Stomach (tissue), 9 donors: ENCODE data around the gene PTPRD. TPM values are rescaled to one million over a fixed set of nuclear protein-coding genes. Genes with fewer than 3 reads are reported as not detected.
"Not testable (repeated sequence)": the region's sequence is repeated elsewhere in the genome, so short reads cannot be mapped to it uniquely, and the experiment has no call there.

Experiments
- DNase-seq, 2 donors: peaks; one replicate each; pipeline versions ENCODE4 v3.0.0 to v3.0.0-alpha.2; 2013 to 2019
- H3K27ac ChIP-seq, 5 donors: fragments of 200-600 bp in 4 of 5; sonication (generic) in 4 of 5; one replicate each; pipeline ENCODE4 v1.5.1; 2013 to 2019; ENCODE audit warnings: mild to moderate bottlenecking in 1 of 5, moderate library complexity in 1 of 5
- H3K27me3 ChIP-seq, 3 donors: fragments of 200-600 bp; sonication (generic); one replicate each; pipeline ENCODE4 v1.5.1; 2017 to 2019; ENCODE audit warnings: mixed run types in 1 of 3
- H3K36me3 ChIP-seq, 4 donors: fragments of 200-600 bp; sonication (generic); 1 replicate in 3 of 4; 2 replicates in 1 of 4; pipeline ENCODE4 v1.5.1; 2016 to 2019
- H3K4me1 ChIP-seq, 4 donors: fragments of 200-600 bp; sonication (generic); one replicate each; pipeline ENCODE4 v1.5.1; 2016 to 2019
- H3K4me3 ChIP-seq, 4 donors: fragments of 200-600 bp; sonication (generic) in 3 of 4; one replicate each; pipeline ENCODE4 v1.5.1; 2016 to 2019; ENCODE audit warnings: mild to moderate bottlenecking in 1 of 4
- H3K9me3 ChIP-seq, 4 donors: fragments of 200-600 bp; sonication (generic); one replicate each; pipeline ENCODE4 v1.5.1; 2016 to 2019
- CTCF ChIP-seq, 7 experiments: fragments of 450-650 bp in 4 of 7; fragments of 200-600 bp in 3 of 7; sonication (generic) in 3 of 7; IDR thresholded peaks; one replicate each; pipeline ENCODE4 v1.5.1; 2016 to 2019; ENCODE audit warnings: antibody characterized with exemption in 7 of 7, control low read depth in 2 of 7, mild to moderate bottlenecking in 1 of 7
- EP300 ChIP-seq: sonication (generic); formaldehyde crosslinking; IDR thresholded peaks from one replicate; pipeline ENCODE4 v1.6.1; 2017; ENCODE audit warnings: antibody characterized with exemption
- POLR2A ChIP-seq, 4 donors: fragments of 450-650 bp; IDR thresholded peaks; one replicate each; pipeline ENCODE4 v1.6.1; 2016; ENCODE audit warnings: antibody characterized with exemption in 4 of 4, control low read depth in 2 of 4, mild to moderate bottlenecking in 1 of 4, moderate library complexity in 1 of 4
- POLR2AphosphoS5 ChIP-seq, 3 donors: sonication (generic); formaldehyde crosslinking; IDR thresholded peaks; one replicate each; pipeline ENCODE4 v1.6.1; 2016; ENCODE audit warnings: antibody characterized with exemption in 3 of 3
- WGBS, 5 donors: extraction: QIAGEN DNeasy Blood & Tissue Kit in 3 of 5; methylation state at CpG; one replicate each; pipeline versions ENCODE4 v1.1.5 to v1.1.7; 2013 to 2018; 5-methylcytosine and 5-hydroxymethylcytosine counted together
- intact Hi-C: fragments of 100-400 bp; cut with DNase I; formaldehyde crosslinking; loops from one replicate; pipeline ENCODE4 v1.15.1; 2023; ENCODE audit warnings: low total_unique reads
- polyA plus RNA-seq, 3 donors: library from polyadenylated mRNA; stranded (reverse); fragments of 200-250 nt; gene quantifications; one replicate each; pipeline ENCODE4 v1.2.3, GENCODE V29; 2013
- total RNA-seq, 5 donors: library from RNA; depleted of rRNA; stranded (reverse); fragments of >200 nt; gene quantifications; one replicate each; pipeline versions ENCODE4 v1.1.0 to v1.2.3, GENCODE V29; 2014 to 2016
- donor health status: healthy with polysubstance abuse.
- donor health status: Bipolar disorder and iron deficiency.
- donor health status: healthy.

The PTPRD gene
- total and polyA plus RNA-seq, 8 donors = 0.12 to 53.1 (median 1.2) TPM

- no peak overlapping the region for H3K4me3 ChIP-seq
- intact Hi-C loops = no loop called here
Observed at GRCh38 chr9:10512144-10512543, 100.7 kb downstream of the PTPRD start.

GRCh38 chr9:10488937-10489336, 123.9 kb downstream of the PTPRD start:
- intact Hi-C loops = no loop called here
- Histone ChIP-seq H3K36me3 (no peaks in the 10 kb centered on the region), H3K4me1 (no peaks in the 10 kb centered on the region), H3K9me3 (peaks cover 0 to 8% (median 3%) of the 10 kb centered on the region in 4 donors), H3K27me3 (no peaks in the 10 kb centered on the region), H3K4me3 (no peak overlapping the region), H3K27ac (no peak overlapping the region)
- TF ChIP-seq CTCF (IDR thresholded peaks at IDR 0.05) (no peak), EP300 (no peak), POLR2A (IDR thresholded peaks at IDR 0.05) (no peak), POLR2AphosphoS5 (IDR thresholded peaks at IDR 0.05) (no peak)
- WGBS, 5 donors = 73 to 88% (median 85%) methylated on average over 3 to 4 of the region's 4 CpGs
- DNase-seq = no peak

More at GRCh38 chr9:10512144-10512543, 100.7 kb downstream of the PTPRD start:
- DNase-seq = no peak
- no peaks in the 10 kb centered on the region for H3K4me1 ChIP-seq
- H3K36me3 ChIP-seq = no peaks in the 10 kb centered on the region
- WGBS, 5 donors = 72 to 89% (median 80%) methylated on average over 3 of the region's 3 CpGs
- H3K27me3 ChIP-seq = no peaks in the 10 kb centered on the region
- H3K9me3 ChIP-seq = peaks cover 0 to 7% (median 3%) of the 10 kb centered on the region in 4 donors
- no peak overlapping the region for H3K27ac ChIP-seq
- TF ChIP-seq POLR2A (IDR thresholded peaks at IDR 0.05) = no peak
- no peak for TF ChIP-seq EP300
- no peak for TF ChIP-seq POLR2AphosphoS5 (IDR thresholded peaks at IDR 0.05)
- TF ChIP-seq CTCF (IDR thresholded peaks at IDR 0.05) = no peak

GRCh38 chr9:10479172-10479571, 133.6 kb downstream of the PTPRD start:
- H3K27me3 ChIP-seq = no peaks in the 10 kb centered on the region
- no peak overlapping the region for H3K4me3 ChIP-seq
- DNase-seq = no peak
- H3K4me1 ChIP-seq = no peaks in the 10 kb centered on the region
- peaks cover 0 to 6% (median 2%) of the 10 kb centered on the region in 4 donors for H3K9me3 ChIP-seq
- TF ChIP-seq CTCF (IDR thresholded peaks at IDR 0.05) (peak in 1 of 7 experiments; percentile 7), EP300 (no peak)
- intact Hi-C loops = no loop called here
- 39 to 69% (median 49%) methylated on average over 2 to 3 of the region's 3 CpGs for WGBS, 5 donors
- no peaks in the 10 kb centered on the region for H3K36me3 ChIP-seq
- H3K27ac ChIP-seq = no peak overlapping the region

- intact Hi-C loops, DNase-seq: not testable (repeated sequence)
Observed at GRCh38 chr9:10449201-10449617, 163.6 kb downstream of the PTPRD start.

GRCh38 chr9:10447036-10447435, 165.8 kb downstream of the PTPRD start:
- Histone ChIP-seq H3K36me3 (no peaks in the 10 kb centered on the region), H3K9me3 (peaks cover 0 to 7% (median 3%) of the 10 kb centered on the region in 4 donors), H3K4me1 (no peaks in the 10 kb centered on the region), H3K27ac (no peak overlapping the region), H3K4me3 (no peak overlapping the region), H3K27me3 (no peaks in the 10 kb centered on the region)
- intact Hi-C loops = no loop called here
- TF ChIP-seq EP300 (no peak), POLR2A (IDR thresholded peaks at IDR 0.05) (no peak), CTCF (IDR thresholded peaks at IDR 0.05) (no peak), POLR2AphosphoS5 (IDR thresholded peaks at IDR 0.05) (no peak)
- WGBS, 5 donors = 68 to 86% (median 83%) methylated on average over 3 of the region's 3 CpGs
- no peak for DNase-seq

More at GRCh38 chr9:10449201-10449617, 163.6 kb downstream of the PTPRD start:
- not testable (repeated sequence) for H3K4me1 ChIP-seq, H3K36me3 ChIP-seq, H3K27ac ChIP-seq, H3K4me3 ChIP-seq, H3K27me3 ChIP-seq
- WGBS, 5 donors = 96 to 98% (median 97%) methylated on average over 12 to 28 of the region's 28 CpGs
- H3K9me3 ChIP-seq = peaks cover 0 to 10% (median 4%) of the 10 kb centered on the region in 4 donors
